ENCODE measurements around the gene SUPT3H. TPM values are rescaled to one million over a fixed set of nuclear protein-coding genes. Genes with fewer than 3 reads are reported as not detected.

SUPT3H gene
- total RNA-seq, 1 donor from 2014 or later: 8.6 TPM

DNA sequence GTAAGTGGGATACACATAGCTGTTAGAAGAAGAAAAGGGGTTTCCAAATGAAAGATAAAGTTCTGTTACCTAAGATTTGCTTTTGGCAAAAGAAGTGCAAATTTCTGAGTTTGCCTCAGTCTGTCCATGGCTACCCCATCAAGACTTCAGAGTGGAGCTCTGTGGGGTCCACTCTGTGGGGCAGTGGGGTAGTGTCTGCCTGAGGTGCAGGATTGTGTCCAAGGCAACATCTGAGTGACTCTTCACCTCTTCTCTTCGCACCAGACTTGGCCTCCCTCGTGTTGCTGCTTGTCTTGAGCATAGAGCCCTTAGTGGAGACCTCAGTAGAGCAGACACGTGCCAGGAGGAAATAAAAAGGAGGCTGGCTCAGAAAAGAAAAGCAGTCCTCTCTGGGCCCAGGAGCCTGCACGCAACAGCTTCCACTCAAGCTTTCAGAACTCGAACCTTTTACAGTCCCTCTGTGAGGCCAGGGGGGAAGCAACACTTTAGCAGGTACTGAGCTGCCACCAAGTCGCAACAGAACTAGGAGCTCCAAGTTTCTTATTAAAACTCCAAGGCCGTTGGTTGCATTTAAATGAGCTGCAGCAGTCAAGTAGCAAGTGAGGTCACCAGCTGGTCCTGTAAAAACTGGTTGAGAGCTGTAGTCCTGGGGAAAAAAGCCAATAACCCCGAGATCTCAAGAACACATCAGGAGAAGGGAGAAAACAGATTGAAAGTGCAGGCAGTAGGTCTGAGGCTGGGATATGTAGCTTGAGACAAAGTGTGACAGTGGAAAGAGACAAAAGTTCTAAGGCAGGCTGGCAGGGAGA, 576.7 kb downstream of the SUPT3H start:
- no peak for DNase-seq (ENCODE audit: low read depth, low spot score)

- DNase-seq (ENCODE audit: low read depth, low spot score): no peak
Observed at GRCh38 chr6:44800171-44800783, 577.5 kb downstream of the SUPT3H start.

GRCh38 chr6:44797746-44798145, 580.0 kb downstream of the SUPT3H start:
- DNase-seq (ENCODE audit: low read depth, low spot score): no peak

DNA sequence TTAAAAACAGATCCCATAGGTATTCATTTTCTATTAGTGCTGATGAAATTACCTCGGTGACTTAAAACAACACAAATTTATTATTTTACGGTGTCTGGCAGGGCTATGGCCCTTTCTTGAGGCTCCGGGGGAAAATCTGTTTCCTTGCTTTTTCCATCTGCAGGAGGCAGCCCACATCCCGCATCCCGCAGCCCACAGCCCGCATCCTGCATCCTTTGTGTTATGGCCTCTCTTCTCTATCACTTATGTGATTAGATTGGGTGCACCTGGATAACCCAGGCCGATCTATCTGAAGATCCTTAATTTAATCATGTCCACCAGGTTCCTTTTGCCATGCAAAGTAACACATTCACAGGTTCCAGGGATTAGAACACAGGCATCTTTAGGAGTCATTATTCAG, 582.4 kb downstream of the SUPT3H start:
- no peak for DNase-seq (ENCODE audit: low read depth, low spot score)

GRCh38 chr6:44789806-44790205, 587.9 kb downstream of the SUPT3H start:
- DNase-seq (ENCODE audit: low read depth, low spot score): no peak

- DNase-seq (ENCODE audit: low read depth, low spot score): no peak
Observed at GRCh38 chr6:44789061-44789460, 588.7 kb downstream of the SUPT3H start.

DNA sequence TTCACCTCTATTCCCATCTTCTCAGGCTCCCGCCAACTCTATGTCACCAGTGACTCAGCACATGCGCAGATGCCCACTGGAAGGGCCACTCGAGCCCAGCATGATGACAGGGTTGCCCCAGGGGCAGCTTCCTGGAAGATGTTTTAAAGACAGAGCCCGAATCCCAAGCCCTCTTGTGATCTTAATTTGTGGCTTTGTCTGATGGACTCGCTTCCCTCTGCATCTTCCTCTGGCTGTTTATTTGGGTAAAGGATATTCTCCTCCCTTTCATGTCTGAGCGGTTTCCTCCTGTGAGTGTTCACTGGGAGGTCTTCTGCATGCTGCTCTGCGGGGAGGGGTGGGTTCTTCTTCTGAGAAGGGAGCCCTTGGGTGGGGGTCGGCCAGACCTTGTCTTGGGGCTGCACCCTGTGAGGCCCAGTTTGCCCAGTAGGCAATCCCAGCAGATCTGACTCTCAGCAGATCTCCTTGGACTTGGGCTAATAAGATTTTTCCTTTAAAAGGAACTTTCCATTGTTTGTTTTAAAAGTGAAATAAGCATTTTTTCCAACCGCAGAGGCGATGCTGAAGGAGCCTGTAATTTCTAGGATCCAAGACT, 589.2 kb downstream of the SUPT3H start:
- DNase-seq (ENCODE audit: low read depth, low spot score): no peak

GRCh38 chr6:44787254-44787834, 590.4 kb downstream of the SUPT3H start:
- DNase-seq (ENCODE audit: low read depth, low spot score): no peak

GRCh38 chr6:44785130-44785529, 592.6 kb downstream of the SUPT3H start:
- DNase-seq (ENCODE audit: low read depth, low spot score): no peak

- no peak for DNase-seq (ENCODE audit: low read depth, low spot score)
Observed at GRCh38 chr6:44784195-44784594, 593.5 kb downstream of the SUPT3H start.

DNA sequence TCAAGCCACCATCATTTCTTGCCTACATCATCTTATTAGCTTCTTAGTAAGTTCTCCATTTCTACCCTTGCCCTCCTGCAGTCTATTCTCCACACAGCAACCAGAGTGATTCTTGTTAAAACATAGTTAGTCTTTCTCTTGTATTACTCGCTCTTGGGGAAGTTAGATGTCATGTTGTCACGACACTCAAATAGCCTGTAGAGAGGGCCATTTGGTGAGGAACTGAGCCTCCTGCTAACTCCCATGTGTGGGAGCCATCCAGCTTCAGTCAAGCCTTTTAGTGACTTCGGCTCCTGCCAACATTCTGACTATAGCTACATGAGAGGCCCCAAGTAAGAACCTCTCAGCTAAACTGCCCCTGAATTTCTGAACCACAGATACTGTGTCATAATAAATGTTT, 594.8 kb downstream of the SUPT3H start:
- no peak for DNase-seq (ENCODE audit: low read depth, low spot score)

DNA sequence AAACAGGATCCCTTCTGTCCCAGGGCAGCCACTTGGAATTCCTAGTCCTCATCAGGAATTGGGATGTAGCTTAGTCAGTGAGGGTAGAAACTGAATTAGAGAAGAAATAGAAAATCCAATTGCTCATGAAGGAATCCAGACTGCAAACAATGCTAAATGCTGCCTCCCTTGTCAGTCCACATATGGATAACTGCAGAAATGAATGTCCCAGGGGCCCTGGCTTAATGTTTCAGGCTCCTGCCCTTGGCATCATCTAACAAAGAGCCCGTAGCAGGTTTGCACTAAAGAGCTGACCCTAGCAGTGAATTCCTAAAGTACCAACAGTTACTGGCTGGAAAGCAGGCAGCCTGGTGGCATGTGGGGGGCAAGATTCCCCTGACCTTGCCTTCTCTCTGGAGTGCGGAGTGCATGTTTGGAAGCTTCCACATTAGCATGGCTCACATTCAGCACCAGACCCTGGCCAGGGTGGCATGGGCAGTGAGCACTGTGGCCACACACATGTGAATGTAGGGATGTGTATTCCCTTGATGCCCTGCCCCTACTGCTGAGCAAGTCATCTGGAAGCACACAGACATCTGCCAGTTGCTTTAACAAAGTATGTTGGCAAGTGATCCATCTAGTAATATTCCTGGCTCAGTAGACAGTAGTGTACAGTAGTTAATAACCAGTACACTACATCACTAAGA, 595.7 kb downstream of the SUPT3H start:
- DNase-seq (ENCODE audit: low read depth, low spot score): no peak

DNA sequence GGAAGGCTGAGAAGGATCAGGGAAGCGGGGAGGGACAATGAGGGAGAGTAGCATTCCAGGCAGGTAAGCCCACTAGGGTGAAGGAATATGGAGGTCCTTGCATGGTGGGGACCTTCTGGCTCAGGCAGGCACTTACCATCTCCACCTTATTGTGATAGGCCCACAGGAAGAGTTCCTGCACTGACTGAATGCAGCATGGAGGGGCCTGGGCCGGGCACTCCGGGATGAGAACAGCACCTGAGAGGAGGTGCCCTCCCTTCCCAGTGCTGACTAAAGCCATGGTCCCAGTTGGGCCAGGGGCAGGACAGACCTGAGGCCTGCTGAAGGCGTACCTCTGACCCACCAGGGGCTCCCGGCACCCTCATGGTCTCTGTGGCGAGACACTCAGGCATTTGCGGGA, 597.6 kb downstream of the SUPT3H start:
- DNase-seq (ENCODE audit: low read depth, low spot score): no peak

GRCh38 chr6:44779130-44779826, 598.5 kb downstream of the SUPT3H start:
- no peak for DNase-seq (ENCODE audit: low read depth, low spot score)

Other genes starting within 250 kb of the SUPT3H start
- not detected in 2 replicates for gene RUNX2, start 49.6 kb downstream of the SUPT3H start, total RNA-seq